Stimulated activated naive CD8-positive, alpha-beta T cell treated with anti-CD3 and anti-CD28 coated beads, Interleukin-15, Interleukin-2, amounts not matched to agents 100 U/mL and 50 U/mL, for 24 hours (primary cell): Measurements from ENCODE around the gene CLNS1A.
"Not testable (repeated sequence)": the region's sequence is repeated elsewhere in the genome, so short reads cannot be mapped to it uniquely, and the experiment has no call there.

Experiments used
- ATAC-seq: fragments of 150-1000 bp; cut with Tn5 transposase; one replicate; pipeline ENCODE4 v1.10.0; 2021
- DNase-seq: peaks from one replicate; pipeline ENCODE4 v3.0.0; 2021

CLNS1A gene

GRCh38 chr11:77637345-77638165 is at the start of gene CLNS1A:
TSS of gene CLNS1A (minus strand) at chr11:77637794. CDS start at chr11:77637714, 80 bp downstream.
- ATAC-seq (peak; percentile 99), DNase-seq (peak; percentile 85)

GRCh38 chr11:77687088-77687487 is 49.5 kb upstream of the CLNS1A start:
- ATAC-seq (no peak), DNase-seq (no peak)

- ATAC-seq, result no peak
- no peak for DNase-seq
Observed at GRCh38 chr11:77677138-77677537, 39.5 kb upstream of the CLNS1A start.

GRCh38 chr11:77672264-77672663 is 34.7 kb upstream of the CLNS1A start:
- DNase-seq (no peak), ATAC-seq (no peak)

GRCh38 chr11:77669848-77670511 is 32.4 kb upstream of the CLNS1A start:
- no peak for DNase-seq
- no peak for ATAC-seq

- ATAC-seq (no peak), DNase-seq (no peak)
Observed at GRCh38 chr11:77668760-77669159, 31.2 kb upstream of the CLNS1A start.

- ATAC-seq (no peak), DNase-seq (no peak)
Observed at GRCh38 chr11:77665240-77665965, 27.8 kb upstream of the CLNS1A start.

GRCh38 chr11:77661670-77662069 is 24.1 kb upstream of the CLNS1A start:
- no peak for DNase-seq
- no peak for ATAC-seq

GRCh38 chr11:77660947-77661346 is 23.4 kb upstream of the CLNS1A start:
- ATAC-seq (no peak), DNase-seq (no peak)

- ATAC-seq, result no peak
- no peak for DNase-seq
Observed at GRCh38 chr11:77658213-77659013, 20.8 kb upstream of the CLNS1A start.

- DNase-seq (no peak), ATAC-seq (no peak)
Observed at GRCh38 chr11:77656362-77656761, 18.8 kb upstream of the CLNS1A start.

- DNase-seq (no peak), ATAC-seq (no peak)
Observed at GRCh38 chr11:77654770-77655434, 17.3 kb upstream of the CLNS1A start.

GRCh38 chr11:77650123-77650522 is 12.5 kb upstream of the CLNS1A start:
- ATAC-seq, result no peak
- DNase-seq, result no peak

- DNase-seq, result no peak
- no peak for ATAC-seq
Observed at GRCh38 chr11:77647654-77648305, 10.2 kb upstream of the CLNS1A start.

- no peak for DNase-seq
- no peak for ATAC-seq
Observed at GRCh38 chr11:77644887-77645286, 7.3 kb upstream of the CLNS1A start.

GRCh38 chr11:77642228-77642627 is 4.6 kb upstream of the CLNS1A start:
- no peak for ATAC-seq

GRCh38 chr11:77636731-77637344 is 756 bp downstream of the CLNS1A start:
- no peak for DNase-seq

More at GRCh38 chr11:77642228-77642627, 4.6 kb upstream of the CLNS1A start:
- DNase-seq, result no peak

GRCh38 chr11:77633926-77634325 is 3.7 kb downstream of the CLNS1A start:
- not testable (repeated sequence) for DNase-seq, ATAC-seq

More at GRCh38 chr11:77636731-77637344, 756 bp downstream of the CLNS1A start:
- ATAC-seq, result no peak

- DNase-seq (no peak), ATAC-seq (no peak)
Observed at GRCh38 chr11:77630157-77630710, 7.4 kb downstream of the CLNS1A start.

GRCh38 chr11:77619576-77620198 is 17.9 kb downstream of the CLNS1A start:
- DNase-seq (no peak), ATAC-seq (no peak)
